GM12875 (cell line): ENCODE measurements around the gene VCAN.
"Not testable (repeated sequence)": the region's sequence is repeated elsewhere in the genome, so short reads cannot be mapped to it uniquely, and the experiment has no call there.

Experiments used
- H3K4me3 ChIP-seq: one replicate; pipeline ENCODE4 v1.5.1; 2011; ENCODE audit warnings: low read depth, low read length, control low read depth
- TF ChIP-seq, protein P1 (sequence below): IDR thresholded peaks from 2 replicates; pipeline ENCODE4 v1.5.1; 2011; ENCODE audit warnings: low read depth, mild to moderate bottlenecking, control low read depth, inconsistent platforms, low read length, moderate library complexity, borderline replicate concordance; ENCODE audit not compliant: insufficient read depth

The VCAN gene

DNA sequence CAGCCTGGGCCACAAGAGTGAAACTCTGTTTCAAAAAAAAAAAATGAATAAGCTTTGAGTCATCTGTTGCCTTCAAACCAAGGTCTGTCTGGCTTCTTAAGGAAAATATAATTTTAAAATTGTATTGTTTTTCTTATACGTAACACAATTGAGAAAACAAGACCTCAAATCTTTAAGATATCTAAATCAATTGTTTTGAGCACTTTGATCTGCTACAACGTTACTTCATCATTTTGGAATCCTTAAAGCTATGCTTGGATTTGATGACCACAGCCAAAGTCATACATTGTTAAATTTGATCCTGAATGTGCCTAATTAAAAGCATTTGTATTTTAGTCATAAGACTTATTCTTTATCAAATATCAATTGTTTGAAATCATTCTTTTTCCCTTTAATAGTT, 37.7 kb upstream of the VCAN start:
- no peak overlapping the region for H3K4me3 ChIP-seq
- TF ChIP-seq, protein P1, sequence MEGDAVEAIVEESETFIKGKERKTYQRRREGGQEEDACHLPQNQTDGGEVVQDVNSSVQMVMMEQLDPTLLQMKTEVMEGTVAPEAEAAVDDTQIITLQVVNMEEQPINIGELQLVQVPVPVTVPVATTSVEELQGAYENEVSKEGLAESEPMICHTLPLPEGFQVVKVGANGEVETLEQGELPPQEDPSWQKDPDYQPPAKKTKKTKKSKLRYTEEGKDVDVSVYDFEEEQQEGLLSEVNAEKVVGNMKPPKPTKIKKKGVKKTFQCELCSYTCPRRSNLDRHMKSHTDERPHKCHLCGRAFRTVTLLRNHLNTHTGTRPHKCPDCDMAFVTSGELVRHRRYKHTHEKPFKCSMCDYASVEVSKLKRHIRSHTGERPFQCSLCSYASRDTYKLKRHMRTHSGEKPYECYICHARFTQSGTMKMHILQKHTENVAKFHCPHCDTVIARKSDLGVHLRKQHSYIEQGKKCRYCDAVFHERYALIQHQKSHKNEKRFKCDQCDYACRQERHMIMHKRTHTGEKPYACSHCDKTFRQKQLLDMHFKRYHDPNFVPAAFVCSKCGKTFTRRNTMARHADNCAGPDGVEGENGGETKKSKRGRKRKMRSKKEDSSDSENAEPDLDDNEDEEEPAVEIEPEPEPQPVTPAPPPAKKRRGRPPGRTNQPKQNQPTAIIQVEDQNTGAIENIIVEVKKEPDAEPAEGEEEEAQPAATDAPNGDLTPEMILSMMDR = no peak

DNA sequence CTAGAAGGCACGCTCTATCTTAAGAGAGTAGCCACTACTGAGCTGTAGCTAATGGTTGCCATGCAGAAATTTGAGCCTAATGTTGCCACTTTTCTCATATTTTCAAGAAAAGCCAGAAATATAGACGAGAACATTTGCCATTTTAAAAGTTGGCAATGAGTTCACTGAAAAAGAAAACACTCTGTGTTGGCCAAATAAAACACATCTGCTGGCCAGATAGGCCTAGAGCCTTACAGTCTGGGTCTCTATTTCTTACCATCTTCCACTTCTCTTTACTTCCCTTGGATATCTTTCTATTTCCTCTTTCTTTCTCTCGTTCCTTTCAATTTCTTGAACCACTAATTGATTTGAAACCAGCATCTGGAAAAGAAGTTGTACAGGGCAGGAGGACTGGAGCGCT, 36.6 kb upstream of the VCAN start:
- no peak overlapping the region for H3K4me3 ChIP-seq
- TF ChIP-seq, protein P1 = no peak

DNA sequence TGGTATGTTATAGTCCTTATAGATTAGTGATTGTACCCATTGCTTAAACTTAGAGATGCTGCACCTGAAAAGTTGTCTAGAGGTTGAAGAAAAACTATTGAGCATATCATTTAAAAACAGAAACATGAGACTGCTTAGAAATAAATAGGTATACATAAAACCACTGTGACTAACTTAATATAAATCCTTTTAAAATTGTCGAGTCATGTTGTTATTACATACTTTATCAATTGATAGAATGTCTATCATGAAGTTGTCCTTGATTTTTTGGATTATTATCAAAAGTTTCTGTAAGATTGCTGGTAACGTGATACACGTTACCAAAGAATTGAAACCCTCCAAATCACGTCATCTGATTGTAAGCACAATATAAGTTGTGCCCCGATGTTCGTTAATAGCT, 35.3 kb upstream of the VCAN start:
- TF ChIP-seq, protein P1 = no peak
- no peak overlapping the region for H3K4me3 ChIP-seq

DNA sequence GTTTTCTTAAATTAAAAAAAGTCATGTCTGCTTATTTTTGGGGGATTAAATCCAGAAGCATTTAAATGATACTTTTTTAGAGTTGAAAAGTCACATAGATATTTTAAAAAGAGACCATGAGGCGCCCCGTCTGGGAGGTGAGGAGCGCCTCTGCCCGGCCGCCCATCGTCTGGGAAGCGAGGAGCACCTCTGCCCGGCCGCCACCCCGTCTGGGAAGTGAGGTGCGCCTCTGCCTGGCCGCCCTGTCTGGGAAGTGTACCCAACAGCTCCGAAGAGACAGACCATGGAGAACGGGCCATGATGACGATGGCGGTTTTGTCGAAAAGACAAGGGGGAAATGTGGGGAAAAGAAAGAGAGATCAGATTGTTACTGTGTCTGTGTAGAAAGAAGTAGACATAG, 33.8 kb upstream of the VCAN start:
- not testable (repeated sequence) for H3K4me3 ChIP-seq

DNA sequence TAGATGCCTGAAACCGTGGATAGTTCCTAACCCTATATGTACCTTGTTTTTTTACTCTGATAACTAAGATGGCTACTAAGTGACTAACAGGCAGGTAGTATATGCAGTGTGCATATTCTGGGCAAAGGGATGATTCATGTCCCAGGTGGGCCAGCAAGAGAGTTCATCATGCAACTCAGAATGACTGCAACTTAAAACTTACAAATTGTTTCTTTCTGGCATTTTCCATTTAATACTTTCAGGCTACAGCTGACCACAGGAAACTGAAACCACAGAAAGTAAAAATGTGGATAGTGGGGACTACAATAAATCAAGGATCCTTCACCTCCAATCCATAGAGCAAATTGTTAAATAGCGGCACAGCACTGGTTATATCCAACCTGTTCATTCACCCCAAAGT, 30.7 kb upstream of the VCAN start:
- TF ChIP-seq, protein P1 = no peak
- no peak overlapping the region for H3K4me3 ChIP-seq

DNA sequence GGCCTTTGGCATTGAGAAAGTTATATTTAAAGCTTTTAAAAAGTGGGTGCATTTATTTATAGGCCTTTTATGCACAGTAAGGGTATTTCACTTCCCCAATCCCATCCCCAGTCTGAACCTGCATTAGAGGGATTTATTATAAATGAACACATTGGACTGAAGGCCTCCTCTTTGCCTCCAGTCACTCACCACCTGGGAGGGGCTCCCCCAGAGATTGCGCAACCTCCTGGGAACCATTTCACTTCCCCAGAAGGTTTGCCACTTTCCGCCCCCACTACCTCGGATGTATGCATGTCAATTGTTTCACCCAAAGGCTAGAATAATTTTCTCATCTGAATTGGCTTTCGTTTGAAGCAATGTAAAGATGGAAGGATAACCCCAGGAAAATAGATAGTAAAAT, 29.8 kb upstream of the VCAN start:
- H3K4me3 ChIP-seq = no peak overlapping the region
- TF ChIP-seq, protein P1 = no peak

DNA sequence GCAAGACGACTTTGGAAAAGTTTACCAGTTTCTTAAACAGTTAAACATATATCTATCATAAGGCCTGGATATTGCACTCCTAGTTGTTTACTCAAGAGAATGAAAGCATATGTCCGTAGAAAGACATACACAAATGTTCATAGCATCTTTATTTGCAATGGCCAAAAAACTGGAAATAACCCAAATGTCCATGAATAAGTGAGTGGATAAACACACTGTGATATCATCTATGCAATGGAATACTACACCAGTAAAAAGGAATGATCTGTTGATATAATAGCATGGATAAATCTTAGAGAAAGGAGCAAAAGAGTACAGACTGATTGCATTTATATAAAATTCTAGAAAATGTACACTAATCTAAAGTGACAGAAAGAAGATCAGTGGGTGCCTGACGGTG, 28.0 kb upstream of the VCAN start:
- TF ChIP-seq, protein P1 = no peak
- no peak overlapping the region for H3K4me3 ChIP-seq

DNA sequence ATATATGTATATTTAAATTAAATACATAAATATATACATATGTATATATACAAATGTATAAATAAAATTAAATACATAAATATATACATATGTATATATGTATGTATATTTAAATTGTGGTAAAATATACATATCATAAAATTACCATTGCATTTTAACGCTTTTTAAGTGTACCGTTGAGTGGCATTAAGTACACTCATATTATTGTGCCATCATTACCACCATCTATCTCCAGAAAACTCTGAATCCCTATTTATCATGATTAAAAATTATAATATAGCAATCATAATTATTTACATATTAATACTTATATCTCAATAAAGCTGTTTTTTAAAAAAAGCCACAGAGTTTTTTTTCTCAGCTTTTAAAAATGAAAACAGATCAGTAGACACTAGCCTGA, 27.1 kb upstream of the VCAN start:
- no peak overlapping the region for H3K4me3 ChIP-seq
- TF ChIP-seq, protein P1 = no peak
